Thymus (tissue), 11 donors: ENCODE measurements around the gene SLAMF6. TPM values are rescaled to one million over a fixed set of nuclear protein-coding genes. Genes with fewer than 3 reads are reported as not detected.
A peak's percentile ranks its signal among the peaks of the same experiment; 100 is the strongest.
"Not testable (repeated sequence)": the region's sequence is repeated elsewhere in the genome, so short reads cannot be mapped to it uniquely, and the experiment has no call there.

ENCODE experiments used
- DNase-seq, 9 donors: peaks; one replicate each; pipeline ENCODE4 v3.0.0-alpha.2; 2013; ENCODE audit warnings: low spot score in 9 of 9, low read depth in 6 of 9, missing footprints in 1 of 9
- H3K27ac ChIP-seq, 2 donors: one replicate each; pipeline ENCODE4 v1.5.1; 2013; ENCODE audit warnings: control low read depth in 1 of 2, low read depth in 1 of 2, low read length in 1 of 2, mild to moderate bottlenecking in 1 of 2, moderate library complexity in 1 of 2
- H3K27me3 ChIP-seq, 2 donors: one replicate each; pipeline ENCODE4 v1.5.1; 2013; ENCODE audit warnings: low read length in 1 of 2; ENCODE audit not compliant: control insufficient read depth in 2 of 2, insufficient read depth in 1 of 2
- H3K36me3 ChIP-seq, 2 donors: one replicate each; pipeline ENCODE4 v1.5.1; 2013; ENCODE audit warnings: low read length in 1 of 2, mild to moderate bottlenecking in 1 of 2, moderate library complexity in 1 of 2; ENCODE audit not compliant: control insufficient read depth in 2 of 2, insufficient read depth in 2 of 2
- H3K4me1 ChIP-seq, 2 donors: one replicate each; pipeline ENCODE4 v1.5.1; 2013; ENCODE audit warnings: low read length in 2 of 2; ENCODE audit not compliant: control insufficient read depth in 2 of 2, insufficient read depth in 2 of 2
- H3K4me3 ChIP-seq, 2 donors: one replicate each; pipeline ENCODE4 v1.5.1; 2013; ENCODE audit warnings: low read length in 2 of 2, control low read depth in 1 of 2, mild to moderate bottlenecking in 1 of 2
- H3K9me3 ChIP-seq, 2 donors: one replicate each; pipeline ENCODE4 v1.5.1; 2013; ENCODE audit warnings: low read length in 1 of 2, mild to moderate bottlenecking in 1 of 2; ENCODE audit not compliant: control insufficient read depth in 2 of 2, insufficient read depth in 1 of 2
- WGBS: extraction: QIAGEN DNeasy Blood & Tissue Kit; methylation state at CpG from one replicate; pipeline ENCODE4 v1.1.7; 2013; 5-methylcytosine and 5-hydroxymethylcytosine counted together
- polyA plus RNA-seq: library from polyadenylated mRNA; stranded (reverse); fragments of 200-250 nt; gene quantifications from one replicate; pipeline ENCODE4 v1.2.3, GENCODE V29; 2013
- total RNA-seq: library from RNA; stranded (reverse); fragments of 120-200 nt; gene quantifications from one replicate; pipeline ENCODE4 v1.2.4, GENCODE V29; 2013
- donor health status: healthy.

SLAMF6 gene
- total and polyA plus RNA-seq, 2 donors = 11.5 to 12.6 TPM

- Histone ChIP-seq H3K9me3 (no peaks in the 10 kb centered on the region), H3K27me3 (no peaks in the 10 kb centered on the region), H3K36me3 (peaks cover 11 to 18% of the 10 kb centered on the region in 2 donors), H3K4me1 (peaks cover 0 to 3% of the 10 kb centered on the region in 2 donors), H3K4me3 (no peak overlapping the region), H3K27ac (no peak overlapping the region)
- DNase-seq = no peak
- WGBS = 95% methylated on average over 4 of the region's 4 CpGs
Observed at GRCh38 chr1:160486453-160486852, 36.6 kb downstream of the SLAMF6 start.

- H3K4me1 ChIP-seq = peaks cover 0 to 3% of the 10 kb centered on the region in 2 donors
- no peak for DNase-seq
- H3K27me3 ChIP-seq = no peaks in the 10 kb centered on the region
- H3K27ac ChIP-seq = no peak overlapping the region
- no peak overlapping the region for H3K4me3 ChIP-seq
- H3K9me3 ChIP-seq = peaks cover 0 to 9% of the 10 kb centered on the region in 2 donors
- peaks cover 0 to 18% of the 10 kb centered on the region in 2 donors for H3K36me3 ChIP-seq
- WGBS = 95% methylated on average over 2 of the region's 2 CpGs
Observed at GRCh38 chr1:160483505-160484185, 39.4 kb downstream of the SLAMF6 start.

- Histone ChIP-seq H3K27me3 (no peaks in the 10 kb centered on the region), H3K9me3 (peaks cover 0 to 9% of the 10 kb centered on the region in 2 donors), H3K4me1 (no peaks in the 10 kb centered on the region), H3K4me3 (no peak overlapping the region), H3K36me3 (peaks cover 0 to 15% of the 10 kb centered on the region in 2 donors), H3K27ac (no peak overlapping the region)
- DNase-seq = no peak
- 94% methylated on average over 1 of the region's 1 CpG for WGBS
Observed at GRCh38 chr1:160481979-160482596, 41.0 kb downstream of the SLAMF6 start.

- H3K27me3 ChIP-seq, H3K9me3 ChIP-seq, H3K27ac ChIP-seq, DNase-seq, H3K4me1 ChIP-seq, H3K36me3 ChIP-seq, H3K4me3 ChIP-seq: not testable (repeated sequence)
- 88% methylated on average over 7 of the region's 7 CpGs for WGBS
Observed at GRCh38 chr1:160480781-160481180, 42.3 kb downstream of the SLAMF6 start.

- H3K4me3 ChIP-seq, H3K36me3 ChIP-seq, DNase-seq, H3K4me1 ChIP-seq, H3K9me3 ChIP-seq, H3K27ac ChIP-seq, H3K27me3 ChIP-seq: not testable (repeated sequence)
- WGBS = 94% methylated on average over 6 of the region's 6 CpGs
Observed at GRCh38 chr1:160479091-160479490, 44.0 kb downstream of the SLAMF6 start.

GRCh38 chr1:160474392-160475242 lies 48.4 kb downstream of the SLAMF6 start:
- no peak for DNase-seq
- Histone ChIP-seq H3K27me3 (no peaks in the 10 kb centered on the region), H3K27ac (no peak overlapping the region), H3K9me3 (no peaks in the 10 kb centered on the region), H3K36me3 (no peaks in the 10 kb centered on the region), H3K4me3 (no peak overlapping the region), H3K4me1 (peaks cover 0 to 4% of the 10 kb centered on the region in 2 donors)
- 95% methylated on average over 1 of the region's 1 CpG for WGBS

GRCh38 chr1:160472112-160472511 lies 50.9 kb downstream of the SLAMF6 start:
- H3K9me3 ChIP-seq = no peaks in the 10 kb centered on the region
- 99% methylated on average over 3 of the region's 3 CpGs for WGBS
- DNase-seq = no peak
- no peaks in the 10 kb centered on the region for H3K36me3 ChIP-seq
- no peak overlapping the region for H3K4me3 ChIP-seq
- no peak overlapping the region for H3K27ac ChIP-seq
- H3K4me1 ChIP-seq = peaks cover 0 to 4% of the 10 kb centered on the region in 2 donors
- H3K27me3 ChIP-seq = no peaks in the 10 kb centered on the region

- Histone ChIP-seq H3K27ac (peak overlapping the region in 1 of 2 donors; percentile 29), H3K27me3 (no peaks in the 10 kb centered on the region), H3K4me3 (no peak overlapping the region), H3K9me3 (no peaks in the 10 kb centered on the region), H3K36me3 (no peaks in the 10 kb centered on the region), H3K4me1 (peaks cover 0 to 4% of the 10 kb centered on the region in 2 donors)
- peak in 6 of 9 donors; percentile 15 to 74 (median 28) for DNase-seq
- 95% methylated on average over 1 of the region's 1 CpG for WGBS
Observed at GRCh38 chr1:160471253-160471652, 51.8 kb downstream of the SLAMF6 start.

GRCh38 chr1:160467576-160467975 lies 55.5 kb downstream of the SLAMF6 start:
- Histone ChIP-seq H3K27me3 (no peaks in the 10 kb centered on the region), H3K4me3 (no peak overlapping the region), H3K36me3 (no peaks in the 10 kb centered on the region), H3K4me1 (peaks cover 0 to 4% of the 10 kb centered on the region in 2 donors), H3K27ac (no peak overlapping the region), H3K9me3 (no peaks in the 10 kb centered on the region)
- DNase-seq = no peak
